ENCODE data around the gene GRIK2.

- TF ChIP-seq CTCF (IDR thresholded peaks at IDR 0.05), result no peak
- no peak for TF ChIP-seq POLR2A (IDR thresholded peaks at IDR 0.05)
These were observed 318.0 kb downstream of the GRIK2 start for GRCh38 chr6:101711518-101711917.

Data from heart left ventricle (tissue), 13 donors.